Osteoblast (primary cell): ENCODE data around the gene OR10J1. TPM values are rescaled to one million over a fixed set of nuclear protein-coding genes. Genes with fewer than 3 reads are reported as not detected.

ENCODE experiments used
- DNase-seq: peaks from one replicate; pipeline ENCODE4 v3.0.0; 2011; ENCODE audit warnings: low spot score, mixed read lengths; ENCODE audit not compliant: insufficient read length; ENCODE audit errors: missing footprints
- H2AFZ ChIP-seq: 2 replicates; pipeline ENCODE4 v1.6.0; 2011; ENCODE audit warnings: mild to moderate bottlenecking, low read length
- H3K27ac ChIP-seq: 2 replicates; pipeline ENCODE4 v1.5.1; 2011; ENCODE audit warnings: mild to moderate bottlenecking, low read depth, low read length, moderate library complexity
- H3K27me3 ChIP-seq: 2 replicates; pipeline ENCODE4 v1.6.0; 2012; ENCODE audit warnings: mild to moderate bottlenecking, control low read depth, inconsistent platforms, low read length, moderate library complexity; ENCODE audit not compliant: insufficient read depth
- H3K36me3 ChIP-seq: 2 replicates; pipeline ENCODE4 v1.5.1; 2011; ENCODE audit warnings: mild to moderate bottlenecking, low read length, control low read depth, moderate library complexity; ENCODE audit not compliant: insufficient read depth
- H3K4me1 ChIP-seq: 2 replicates; pipeline ENCODE4 v1.5.1; 2011; ENCODE audit warnings: mild to moderate bottlenecking, low read length, control low read depth, moderate library complexity; ENCODE audit not compliant: insufficient read depth
- H3K4me2 ChIP-seq: 2 replicates; pipeline ENCODE4 v1.6.0; 2011; ENCODE audit warnings: mild to moderate bottlenecking, low read length; ENCODE audit not compliant: insufficient read depth
- H3K4me3 ChIP-seq: fragments of 200-600 bp; sonication (generic); 3 replicates; pipeline ENCODE4 v1.5.1; 2012; ENCODE audit warnings: mild to moderate bottlenecking, low read length, inconsistent platforms; ENCODE audit not compliant: insufficient read depth
- H3K79me2 ChIP-seq: 2 replicates; pipeline ENCODE4 v1.6.0; 2012; ENCODE audit warnings: mild to moderate bottlenecking, low read length, control low read depth, inconsistent platforms; ENCODE audit not compliant: insufficient read depth
- H3K9me3 ChIP-seq: 2 replicates; pipeline ENCODE4 v1.5.1; 2011; ENCODE audit warnings: low read depth, low read length, control low read depth
- H4K20me1 ChIP-seq: 2 replicates; pipeline ENCODE4 v1.6.0; 2012; ENCODE audit warnings: mild to moderate bottlenecking, low read length, control low read depth; ENCODE audit not compliant: insufficient read depth
- CTCF ChIP-seq: IDR thresholded peaks from 2 replicates; pipeline ENCODE4 v1.5.1; 2011; ENCODE audit warnings: mild to moderate bottlenecking, low read depth, low read length, moderate library complexity; ENCODE audit errors: extremely low read depth
- total RNA-seq: library from RNA; depleted of rRNA; stranded (reverse); fragments of >200 nt; gene quantifications from 2 replicates; pipeline ENCODE4 v1.2.3, GENCODE V29; 2012

Gene OR10J1
- total RNA-seq, 1 donor: not detected

GRCh38 chr1:159474926-159475325 is 35.4 kb downstream of the OR10J1 start:
- no peaks in the 10 kb centered on the region for H3K27me3 ChIP-seq
- no peak for DNase-seq
- no peaks in the 10 kb centered on the region for H4K20me1 ChIP-seq
- H3K27ac ChIP-seq: no peak overlapping the region
- H3K79me2 ChIP-seq: no peaks in the 10 kb centered on the region
- no peaks in the 10 kb centered on the region for H3K9me3 ChIP-seq
- no peak overlapping the region for H2AFZ ChIP-seq
- no peak overlapping the region for H3K4me2 ChIP-seq
- H3K36me3 ChIP-seq: no peaks in the 10 kb centered on the region
- no peak overlapping the region for H3K4me3 ChIP-seq
- no peak for TF ChIP-seq CTCF
- H3K4me1 ChIP-seq: peaks cover 10% of the 10 kb centered on the region

GRCh38 chr1:159483501-159483900 is 44.0 kb downstream of the OR10J1 start:
- Histone ChIP-seq H3K27ac (no peak overlapping the region), H2AFZ (no peak overlapping the region), H3K27me3 (no peaks in the 10 kb centered on the region), H3K4me2 (no peak overlapping the region), H3K4me1 (no peaks in the 10 kb centered on the region), H3K36me3 (no peaks in the 10 kb centered on the region), H4K20me1 (no peaks in the 10 kb centered on the region), H3K79me2 (no peaks in the 10 kb centered on the region), H3K9me3 (no peaks in the 10 kb centered on the region), H3K4me3 (no peak overlapping the region)
- no peak for TF ChIP-seq CTCF
- DNase-seq: no peak

Other genes starting within 250 kb of the OR10J1 start
- not detected in 2 replicates for gene ACKR1, start 234.8 kb upstream of the OR10J1 start, total RNA-seq
- not detected in 2 replicates for gene FCER1A, start 137.4 kb upstream of the OR10J1 start, total RNA-seq
- gene OR10J4, start 7.5 kb upstream of the OR10J1 start, total RNA-seq: not detected in 2 replicates
- not detected in 2 replicates for gene OR10J5, start 96.3 kb downstream of the OR10J1 start, total RNA-seq
- not detected in 2 replicates for gene APCS, start 148.1 kb downstream of the OR10J1 start, total RNA-seq